HCT116 (cell line): ENCODE results near the gene TRAPPC14.

Source experiments
- CEBPB ChIP-seq: IDR thresholded peaks from 2 replicates; pipeline ENCODE4 v1.6.1; 2012; ENCODE audit warnings: low read depth
- CTCF ChIP-seq, 3 experiments: fragments of 200-600 bp in 1 of 3; sonication (generic) in 1 of 3; IDR thresholded peaks in 2 of 3; conservative IDR thresholded peaks in 1 of 3; 2 replicates each; pipeline ENCODE4 v1.5.1; 2012 to 2017; ENCODE audit warnings: low read depth in 2 of 3, low read length in 2 of 3, antibody characterized with exemption in 1 of 3, borderline replicate concordance in 1 of 3, control low read depth in 1 of 3, mild to moderate bottlenecking in 1 of 3, mixed read lengths in 1 of 3, mixed run types in 1 of 3, moderate library complexity in 1 of 3; ENCODE audit not compliant: insufficient read depth in 1 of 3
- EZH2phosphoT487 ChIP-seq: fragments of 200-600 bp; IDR thresholded peaks from 2 replicates; pipeline ENCODE4 v1.6.1; 2018; ENCODE audit warnings: antibody characterized with exemption, borderline replicate concordance
- POLR2A ChIP-seq: IDR thresholded peaks from 2 replicates; pipeline ENCODE4 v1.7.0; 2011; ENCODE audit warnings: borderline replicate concordance; ENCODE audit not compliant: insufficient read depth, insufficient read length; ENCODE audit errors: extremely low read depth
- RAD21 ChIP-seq: IDR thresholded peaks from 2 replicates; pipeline ENCODE4 v1.6.1; 2012; ENCODE audit warnings: low read depth, mild to moderate bottlenecking
- SIN3A ChIP-seq: IDR thresholded peaks from 2 replicates; pipeline ENCODE4 v1.6.1; 2012; ENCODE audit warnings: low read depth
- SP1 ChIP-seq: IDR thresholded peaks from 2 replicates; pipeline ENCODE4 v1.6.1; 2012; ENCODE audit warnings: low read depth
- SRF ChIP-seq: IDR thresholded peaks from 2 replicates; pipeline ENCODE4 v1.6.1; 2012; ENCODE audit warnings: low read depth
- TCF7L2 ChIP-seq: IDR thresholded peaks from 2 replicates; pipeline ENCODE4 v1.7.0; 2011; ENCODE audit warnings: borderline replicate concordance, inconsistent platforms; ENCODE audit not compliant: insufficient read depth, insufficient read length; ENCODE audit errors: extremely low read depth
- YY1 ChIP-seq: IDR thresholded peaks from 2 replicates; pipeline ENCODE4 v1.6.1; 2011; ENCODE audit warnings: low read length, low read depth, moderate library complexity, mild to moderate bottlenecking; ENCODE audit not compliant: insufficient replicate concordance; ENCODE audit errors: extremely low read depth
- ZFX ChIP-seq: fragments of 450-650 bp; IDR thresholded peaks from 2 replicates; pipeline ENCODE4 v1.6.1; 2017
- ZNF274 ChIP-seq: fragments of 200-500 bp; sonication (Bioruptor generic); IDR thresholded peaks from 2 replicates; pipeline ENCODE4 v1.6.1; 2014; ENCODE audit warnings: mild to moderate bottlenecking, low read depth, low read length, inconsistent platforms
- TF ChIP-seq, protein P1 (sequence below): IDR thresholded peaks from 2 replicates; pipeline ENCODE4 v1.6.1; 2012
- TF ChIP-seq, protein P2 (sequence below): IDR thresholded peaks from 2 replicates; pipeline ENCODE4 v1.6.1; 2012

DNA sequence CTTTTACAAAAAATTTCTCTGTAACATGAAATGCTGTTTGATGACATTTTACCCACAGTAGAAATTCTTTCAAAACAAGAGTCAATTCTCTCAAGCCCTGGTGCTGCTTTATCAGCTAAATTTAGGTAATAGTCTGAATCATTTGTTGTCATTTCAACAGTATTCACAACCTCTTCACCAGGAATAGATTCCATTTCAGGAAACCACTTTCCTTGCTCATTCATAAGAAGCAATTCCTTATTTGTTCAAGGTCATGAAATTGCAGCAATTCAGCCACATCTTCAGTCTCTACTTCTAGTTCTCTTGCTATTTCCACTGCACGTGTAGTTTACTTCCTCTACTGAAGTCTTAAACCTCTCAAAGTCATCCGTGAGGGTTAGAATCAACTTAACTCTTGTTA is 33.3 kb upstream of the TRAPPC14 start:
- no peak for TF ChIP-seq CTCF (IDR thresholded peaks at IDR 0.05 in 2 of 3, conservative IDR thresholded peaks at IDR 0.05 in 1 of 3; ENCODE audit: borderline replicate concordance in 1 of 3, insufficient read depth in 1 of 3, low read depth in 2 of 3, low read length in 2 of 3)
- TF ChIP-seq YY1: no peak
- TF ChIP-seq SP1: no peak
- TF ChIP-seq, protein P1, sequence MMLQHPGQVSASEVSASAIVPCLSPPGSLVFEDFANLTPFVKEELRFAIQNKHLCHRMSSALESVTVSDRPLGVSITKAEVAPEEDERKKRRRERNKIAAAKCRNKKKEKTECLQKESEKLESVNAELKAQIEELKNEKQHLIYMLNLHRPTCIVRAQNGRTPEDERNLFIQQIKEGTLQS: no peak
- no peak for TF ChIP-seq POLR2A
- no peak for TF ChIP-seq EZH2phosphoT487
- no peak for TF ChIP-seq TCF7L2
- TF ChIP-seq ZFX: no peak
- no peak for TF ChIP-seq RAD21
- TF ChIP-seq ZNF274: no peak
- no peak for TF ChIP-seq CEBPB
- TF ChIP-seq SIN3A: no peak
- no peak for TF ChIP-seq SRF
- TF ChIP-seq, protein P2, sequence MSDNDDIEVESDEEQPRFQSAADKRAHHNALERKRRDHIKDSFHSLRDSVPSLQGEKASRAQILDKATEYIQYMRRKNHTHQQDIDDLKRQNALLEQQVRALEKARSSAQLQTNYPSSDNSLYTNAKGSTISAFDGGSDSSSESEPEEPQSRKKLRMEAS: no peak
